ENCODE measurements around the gene SOX5.

The SOX5 gene

DNA sequence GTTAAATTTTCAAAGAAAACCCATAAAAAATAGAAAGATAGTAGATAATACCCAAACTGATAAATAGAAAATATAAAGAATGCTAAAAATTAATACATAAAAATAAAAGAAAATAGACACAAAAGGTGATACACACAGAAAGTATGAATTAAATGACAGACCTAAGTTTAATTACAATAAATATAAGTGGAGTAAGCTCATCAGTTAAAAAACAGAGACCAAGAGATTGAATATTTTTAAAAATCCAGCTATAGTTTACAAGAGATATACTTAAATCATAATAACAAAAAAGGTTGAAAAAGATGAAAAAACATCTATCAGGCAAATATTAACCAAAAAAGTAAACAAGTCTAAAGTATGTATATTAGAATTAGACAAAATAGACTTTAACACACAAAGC, 268.2 kb downstream of the SOX5 start:
- FAIRE-seq: no peak
- TF ChIP-seq, protein P1, sequence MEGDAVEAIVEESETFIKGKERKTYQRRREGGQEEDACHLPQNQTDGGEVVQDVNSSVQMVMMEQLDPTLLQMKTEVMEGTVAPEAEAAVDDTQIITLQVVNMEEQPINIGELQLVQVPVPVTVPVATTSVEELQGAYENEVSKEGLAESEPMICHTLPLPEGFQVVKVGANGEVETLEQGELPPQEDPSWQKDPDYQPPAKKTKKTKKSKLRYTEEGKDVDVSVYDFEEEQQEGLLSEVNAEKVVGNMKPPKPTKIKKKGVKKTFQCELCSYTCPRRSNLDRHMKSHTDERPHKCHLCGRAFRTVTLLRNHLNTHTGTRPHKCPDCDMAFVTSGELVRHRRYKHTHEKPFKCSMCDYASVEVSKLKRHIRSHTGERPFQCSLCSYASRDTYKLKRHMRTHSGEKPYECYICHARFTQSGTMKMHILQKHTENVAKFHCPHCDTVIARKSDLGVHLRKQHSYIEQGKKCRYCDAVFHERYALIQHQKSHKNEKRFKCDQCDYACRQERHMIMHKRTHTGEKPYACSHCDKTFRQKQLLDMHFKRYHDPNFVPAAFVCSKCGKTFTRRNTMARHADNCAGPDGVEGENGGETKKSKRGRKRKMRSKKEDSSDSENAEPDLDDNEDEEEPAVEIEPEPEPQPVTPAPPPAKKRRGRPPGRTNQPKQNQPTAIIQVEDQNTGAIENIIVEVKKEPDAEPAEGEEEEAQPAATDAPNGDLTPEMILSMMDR (IDR thresholded peaks at IDR 0.05; ENCODE audit: insufficient read depth, missing control alignments): no peak
- DNase-seq (ENCODE audit: insufficient read length, low spot score): no peak

DNA sequence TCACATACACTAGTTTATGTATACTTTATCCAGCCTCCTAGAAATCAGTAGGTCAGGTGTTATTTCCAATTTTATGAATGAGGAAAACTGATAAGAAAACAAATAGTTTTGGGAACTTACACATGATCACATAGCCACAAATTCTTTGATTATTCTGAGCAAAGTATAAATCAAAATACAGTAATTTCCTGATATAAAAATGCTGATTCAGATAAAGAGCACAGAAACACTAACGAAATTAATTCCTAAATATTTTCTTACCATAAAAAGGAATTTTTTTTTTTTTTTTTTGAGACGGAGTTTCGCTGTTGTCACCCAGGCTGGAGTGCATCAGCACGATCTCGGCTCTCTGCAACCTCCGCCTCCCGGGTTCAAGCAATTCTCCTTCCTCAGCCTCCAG, 275.4 kb downstream of the SOX5 start:
- TF ChIP-seq, protein P1 (IDR thresholded peaks at IDR 0.05; ENCODE audit: insufficient read depth, missing control alignments): no peak
- FAIRE-seq: no peak
- DNase-seq (ENCODE audit: insufficient read length, low spot score): no peak

DNA sequence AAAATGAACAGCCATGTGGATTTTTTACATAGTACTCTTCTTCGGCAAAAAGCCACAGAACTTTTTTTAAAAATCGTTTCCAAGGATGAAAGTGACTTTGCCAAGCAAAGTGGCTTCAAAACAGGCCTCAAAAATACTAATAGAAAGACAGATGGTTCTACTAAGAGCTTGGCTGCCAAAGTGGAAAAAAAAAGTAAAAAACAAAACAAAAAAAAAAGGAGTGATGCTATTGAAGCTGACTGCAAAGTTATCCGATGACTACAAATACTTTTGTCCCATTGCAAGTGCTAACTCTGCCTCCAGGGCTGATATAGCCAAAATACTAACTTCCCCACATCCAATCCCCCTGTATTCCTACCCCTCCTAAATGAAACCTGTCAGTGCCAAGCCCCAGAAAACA, 277.6 kb downstream of the SOX5 start:
- FAIRE-seq (no peak), DNase-seq (ENCODE audit: insufficient read length, low spot score) (no peak)
- TF ChIP-seq, protein P1 (IDR thresholded peaks at IDR 0.05; ENCODE audit: insufficient read depth, missing control alignments): no peak

GRCh38 chr12:23670684-23671083, 278.8 kb downstream of the SOX5 start:
- FAIRE-seq (no peak), DNase-seq (ENCODE audit: insufficient read length, low spot score) (no peak)
- TF ChIP-seq, protein P1 (IDR thresholded peaks at IDR 0.05; ENCODE audit: insufficient read depth, missing control alignments): no peak

DNA sequence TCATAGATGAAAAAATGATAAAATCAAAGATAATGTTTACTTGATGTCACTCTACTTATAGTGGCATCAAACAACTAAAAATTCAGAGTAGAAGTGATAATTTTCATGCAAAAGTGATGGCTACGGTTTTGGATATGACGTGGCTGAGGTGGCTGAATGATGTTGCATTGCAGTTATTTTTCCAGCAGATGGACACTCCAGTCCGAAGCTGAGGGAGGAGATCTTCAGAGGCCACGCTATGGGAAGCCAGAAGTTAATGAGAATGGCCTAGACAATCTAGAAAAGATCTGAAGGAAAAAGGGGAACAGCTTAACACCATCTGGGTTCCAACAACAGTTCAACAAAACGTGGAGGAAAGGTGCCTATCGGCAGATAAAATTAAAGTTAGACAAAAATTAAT, 279.8 kb downstream of the SOX5 start:
- TF ChIP-seq, protein P1 (IDR thresholded peaks at IDR 0.05; ENCODE audit: insufficient read depth, missing control alignments): no peak
- no peak for DNase-seq (ENCODE audit: insufficient read length, low spot score)
- FAIRE-seq: no peak

GRCh38 chr12:23666866-23667265, 282.6 kb downstream of the SOX5 start:
- FAIRE-seq: no peak
- TF ChIP-seq, protein P1 (IDR thresholded peaks at IDR 0.05; ENCODE audit: insufficient read depth, missing control alignments): no peak
- DNase-seq (ENCODE audit: insufficient read length, low spot score): no peak

DNA sequence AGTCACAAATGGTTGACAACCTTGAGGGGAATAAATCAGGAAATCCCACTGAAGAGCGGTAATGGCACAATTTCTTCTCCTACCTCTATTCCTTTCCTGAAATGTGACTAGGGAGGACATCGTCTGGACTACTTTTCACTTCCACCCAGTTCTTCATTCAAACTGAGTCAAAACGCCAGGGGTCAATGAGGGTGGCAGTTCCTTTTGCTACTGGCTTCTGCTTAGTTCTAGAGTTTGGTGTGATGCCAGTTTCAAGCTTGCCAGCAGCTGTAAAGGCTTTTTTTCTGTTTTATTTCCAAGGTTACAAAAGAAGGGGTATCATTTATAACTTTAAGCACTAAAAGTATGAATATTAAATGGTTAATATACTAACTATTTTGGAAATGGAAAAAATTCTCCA, 286.5 kb downstream of the SOX5 start:
- DNase-seq (ENCODE audit: insufficient read length, low spot score) (no peak), FAIRE-seq (no peak)
- TF ChIP-seq, protein P1 (IDR thresholded peaks at IDR 0.05; ENCODE audit: insufficient read depth, missing control alignments): no peak
